NCI-H524 (cell line): Measurements from ENCODE around the gene TNS3.
A peak's percentile ranks its signal among the peaks of the same experiment; 100 is the strongest.
"Not testable (repeated sequence)": the region's sequence is repeated elsewhere in the genome, so short reads cannot be mapped to it uniquely, and the experiment has no call there.

ENCODE experiments used
- DNase-seq, 2 experiments: peaks; one replicate each; lab custom pipeline; 2025; lab: John Stamatoyannopoulos, UW

The TNS3 gene

DNA sequence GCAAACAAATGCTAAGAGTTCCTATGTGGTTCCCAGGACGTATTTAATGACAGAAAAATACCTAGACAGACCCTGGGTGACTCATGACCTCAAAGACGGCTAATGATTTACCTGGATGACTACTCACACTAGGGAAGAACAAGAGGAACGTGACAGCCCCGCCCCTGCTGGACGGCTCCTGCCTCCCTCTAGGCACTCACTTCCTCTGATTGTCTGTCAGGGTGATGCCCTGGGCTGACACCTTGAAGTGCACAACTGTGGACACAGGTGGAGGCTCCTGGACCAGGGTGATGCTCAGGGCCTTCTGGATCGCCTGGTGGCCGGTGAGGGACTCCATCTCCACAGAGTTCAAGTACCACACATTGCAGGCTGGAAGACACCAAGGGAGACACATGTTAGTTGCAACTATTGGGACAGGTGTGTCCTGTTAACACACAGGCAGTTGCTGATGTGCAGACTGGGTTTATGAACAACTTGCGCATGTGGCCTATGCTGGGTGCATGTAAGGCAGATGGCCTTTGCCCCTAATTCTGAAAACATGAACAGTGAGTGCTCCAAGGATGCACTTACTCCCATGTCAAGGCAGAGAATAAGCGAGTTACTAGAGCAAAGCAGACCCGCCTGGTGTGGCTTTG is 298.3 kb downstream of the TNS3 start:
- DNase-seq = no peak

GRCh38 chr7:47282790-47283496 is 299.0 kb downstream of the TNS3 start:
- no peak for DNase-seq

GRCh38 chr7:47281966-47282643 is 299.8 kb downstream of the TNS3 start:
- DNase-seq = no peak

- no peak for DNase-seq
Observed at GRCh38 chr7:47281161-47281560, 300.8 kb downstream of the TNS3 start.

DNA sequence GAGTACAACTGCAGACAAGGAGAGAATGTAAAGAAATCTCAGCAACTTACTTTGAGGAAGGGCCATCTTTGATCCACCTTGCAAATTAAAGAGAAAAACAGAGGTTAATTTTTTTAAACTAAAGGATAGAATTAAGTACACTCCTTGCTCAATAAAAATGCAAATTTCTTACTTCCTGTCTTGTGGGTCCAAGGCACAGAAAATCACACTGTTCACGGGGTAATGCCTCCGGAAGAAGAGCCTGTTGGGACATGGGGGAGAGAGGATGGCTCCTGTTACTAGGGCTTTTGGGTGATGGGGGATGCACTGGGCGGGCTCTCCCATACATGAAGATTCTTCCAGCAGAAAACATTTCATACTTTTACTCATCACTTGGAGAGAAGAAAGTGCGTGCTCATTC is 301.8 kb downstream of the TNS3 start:
- DNase-seq = no peak

- no peak for DNase-seq
Observed at GRCh38 chr7:47278043-47278442, 303.9 kb downstream of the TNS3 start.

GRCh38 chr7:47277321-47277781 is 304.6 kb downstream of the TNS3 start:
- no peak for DNase-seq

DNA sequence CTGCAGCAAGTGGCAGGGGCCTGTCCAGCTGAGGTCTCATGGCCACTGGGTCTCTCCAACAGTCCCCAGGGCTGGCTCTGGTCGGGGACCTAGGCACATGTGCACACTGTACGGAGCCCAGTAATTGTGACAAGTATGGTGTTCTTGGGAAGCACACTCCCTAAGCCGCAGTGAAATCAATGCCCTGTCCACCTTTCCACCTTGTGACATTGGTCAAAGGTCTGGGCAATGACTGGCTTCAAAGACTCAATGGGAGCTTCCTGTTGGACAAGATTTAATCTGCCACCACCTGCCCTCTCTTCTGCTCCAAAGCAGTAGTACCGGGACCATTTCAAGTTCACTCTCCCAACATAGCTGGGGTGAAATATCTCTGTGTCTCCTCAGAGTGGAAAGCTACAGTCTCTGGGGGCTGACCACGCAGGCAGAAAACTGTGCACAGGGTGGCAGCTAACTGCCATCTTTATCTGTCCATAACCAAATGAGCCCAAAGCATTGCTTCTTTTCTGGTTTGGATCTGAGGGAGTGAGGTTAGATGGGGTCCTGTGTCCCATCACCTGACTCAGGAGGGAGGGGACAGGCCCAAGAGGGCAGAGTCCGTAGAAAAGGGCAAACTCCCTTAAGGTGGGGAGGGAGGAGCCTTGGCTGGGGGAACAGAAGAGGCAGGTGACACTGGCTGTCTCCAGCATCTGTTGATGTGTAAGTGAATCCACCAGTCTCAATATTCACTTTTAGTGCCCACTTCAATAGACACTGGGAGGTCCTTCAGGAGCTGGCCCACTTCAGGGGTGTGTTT is 307.7 kb downstream of the TNS3 start:
- no peak for DNase-seq

- no peak for DNase-seq
Observed at GRCh38 chr7:47273088-47273487, 308.8 kb downstream of the TNS3 start.

DNA sequence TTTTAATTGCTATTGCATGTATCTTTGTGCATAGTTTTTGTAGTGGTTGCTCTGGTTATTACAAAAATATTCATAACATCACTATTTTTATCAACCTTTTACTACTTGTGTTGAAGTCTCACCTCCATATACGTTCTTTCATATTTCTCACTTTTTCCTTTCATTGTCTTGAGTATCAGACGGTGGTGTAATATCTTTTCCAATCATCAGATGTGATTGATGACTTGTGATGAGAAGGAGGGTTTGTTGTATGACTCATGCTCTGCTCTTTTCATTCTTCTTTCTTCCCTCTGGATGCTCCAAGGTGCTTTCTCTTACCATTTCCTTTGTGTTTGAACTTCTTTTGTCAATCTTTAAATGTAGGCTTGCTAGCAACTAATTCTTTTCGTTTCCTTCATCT is 310.2 kb downstream of the TNS3 start:
- no peak for DNase-seq

DNA sequence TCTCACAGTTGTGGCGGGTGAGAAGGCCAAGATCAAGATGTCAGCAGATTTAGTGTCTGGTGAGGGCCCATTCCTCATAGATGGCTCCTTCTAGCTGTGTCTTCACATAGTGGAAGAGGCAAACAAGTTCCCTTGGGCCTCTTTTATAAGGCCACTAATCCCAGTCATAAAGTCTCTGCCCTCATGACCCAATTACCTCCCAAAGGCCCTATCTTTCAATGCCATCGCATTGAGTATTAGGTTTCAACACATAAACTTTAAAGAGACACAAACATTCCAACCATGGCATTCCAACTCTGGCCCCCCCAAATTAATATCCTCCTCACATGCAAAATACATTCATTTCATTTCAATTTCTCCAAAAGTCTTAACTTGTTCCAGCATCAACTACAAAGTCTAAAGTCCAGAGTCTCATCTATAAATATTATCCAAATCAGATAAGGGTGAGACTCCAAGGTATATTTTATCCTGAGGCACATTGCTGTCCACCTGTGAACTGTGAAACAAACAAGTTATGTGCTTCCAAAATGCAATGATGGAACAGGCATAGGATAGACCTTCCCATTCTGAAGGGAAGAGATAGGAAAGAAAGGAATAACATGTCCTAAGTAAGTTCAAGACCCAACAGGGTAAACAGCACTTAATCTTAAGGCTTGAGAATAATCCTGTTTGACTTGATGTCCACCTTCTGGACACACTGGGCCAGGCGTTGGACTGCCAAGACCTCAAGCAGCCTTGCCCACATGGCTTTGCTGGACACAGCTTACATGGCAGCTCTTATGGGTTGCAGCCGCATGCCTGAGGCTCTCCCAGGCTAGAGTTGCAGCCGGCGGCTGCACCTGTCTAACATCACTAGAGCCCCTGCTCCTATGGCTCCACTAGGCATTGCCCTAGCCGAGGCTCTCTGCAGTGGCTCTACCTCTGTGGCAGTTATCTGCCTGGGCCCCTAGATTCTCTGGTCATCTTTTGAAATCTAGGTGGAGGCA is 312.8 kb downstream of the TNS3 start:
- DNase-seq = no peak

DNA sequence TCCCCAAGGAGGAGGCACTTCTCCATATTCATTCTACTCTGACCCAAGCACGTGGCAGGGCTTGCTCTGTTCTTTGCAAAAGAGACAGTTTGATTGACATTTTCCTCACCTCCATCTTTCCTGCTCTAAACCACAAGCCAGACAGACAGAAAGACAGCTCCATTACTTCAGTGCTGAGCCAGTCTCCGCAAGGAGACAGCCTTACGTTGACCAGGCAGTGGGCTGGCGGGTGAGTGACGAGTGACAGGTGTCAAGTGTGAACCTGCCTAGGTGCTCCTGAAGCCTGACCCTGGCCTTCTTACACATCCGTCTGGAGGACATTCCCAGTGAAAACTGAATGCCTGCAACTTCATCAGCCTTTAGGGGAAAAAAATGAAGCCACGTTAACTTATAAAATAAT is 314.6 kb downstream of the TNS3 start:
- no peak for DNase-seq

DNA sequence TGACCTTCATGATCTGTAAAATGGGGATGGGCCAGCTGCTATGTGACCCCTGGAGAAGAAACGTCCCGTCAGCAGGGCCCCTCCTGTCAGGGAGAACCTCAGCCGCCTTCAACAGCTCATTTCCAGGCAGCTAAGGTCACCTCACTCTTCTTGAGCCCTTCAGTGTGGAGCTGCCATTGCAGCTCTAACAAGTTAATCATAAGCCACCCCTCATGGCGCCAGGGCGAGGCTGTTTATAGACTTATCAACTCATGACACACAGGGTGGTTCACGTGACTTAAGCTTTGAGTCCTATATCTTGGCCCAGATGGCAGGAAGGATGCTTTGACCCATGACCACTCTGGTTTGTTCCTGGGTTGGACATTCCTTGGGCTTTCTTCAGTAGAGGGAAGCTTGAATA is 315.1 kb downstream of the TNS3 start:
- no peak for DNase-seq

GRCh38 chr7:47266131-47266706 is 315.7 kb downstream of the TNS3 start:
- DNase-seq = peak; percentile 6 to 58

GRCh38 chr7:47265621-47266020 is 316.3 kb downstream of the TNS3 start:
- DNase-seq = no peak

DNA sequence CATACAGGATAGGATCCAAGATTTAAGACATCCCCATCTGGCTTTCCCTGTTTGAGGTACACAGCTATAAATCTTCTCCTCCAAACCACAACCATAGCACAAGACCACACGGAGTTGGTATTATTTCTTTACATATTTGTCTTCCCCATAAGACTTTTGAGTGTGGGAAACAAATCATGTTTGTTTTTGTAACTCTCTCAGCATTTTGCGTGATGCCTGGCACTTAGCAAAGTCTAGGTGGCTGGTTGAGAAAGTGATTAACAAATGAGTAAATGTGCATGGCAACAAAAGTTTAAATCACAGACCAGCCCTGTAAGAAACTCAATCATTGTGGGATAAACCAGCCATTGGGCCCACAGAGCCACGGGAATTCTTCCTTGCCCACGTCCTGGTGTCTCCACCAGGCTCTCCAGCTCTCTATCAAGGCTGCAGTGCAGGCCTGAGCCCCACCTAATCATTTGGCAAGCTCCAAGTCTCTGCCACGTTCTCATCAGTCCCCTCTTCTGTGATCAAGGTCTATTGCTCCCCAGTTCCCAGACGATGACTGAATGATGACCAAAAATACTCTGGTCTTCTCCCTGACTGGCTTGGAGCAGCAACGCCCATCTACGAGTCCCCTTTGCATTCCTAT is 317.8 kb downstream of the TNS3 start:
- no peak for DNase-seq

- DNase-seq = no peak
Observed at GRCh38 chr7:47262881-47263280, 319.0 kb downstream of the TNS3 start.

GRCh38 chr7:47262160-47262559 is 319.8 kb downstream of the TNS3 start:
- DNase-seq = not testable (repeated sequence)

DNA sequence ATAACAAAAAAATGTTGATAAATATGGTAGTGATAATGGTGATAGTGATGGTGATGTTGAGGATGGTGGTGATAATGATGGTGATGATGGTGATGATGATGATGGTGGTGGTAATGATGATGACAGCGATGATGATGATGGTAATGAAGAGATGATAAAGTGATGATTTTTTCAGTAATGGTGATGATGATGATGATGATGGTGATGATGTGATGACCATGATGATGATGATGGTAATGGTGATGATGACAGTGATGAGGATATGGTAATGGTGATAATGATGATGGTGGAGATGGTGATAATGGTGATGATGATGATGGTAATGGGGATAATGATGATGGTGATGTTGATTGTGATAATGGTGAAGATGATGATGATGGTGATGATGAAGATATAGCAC is 321.6 kb downstream of the TNS3 start:
- no peak for DNase-seq

DNA sequence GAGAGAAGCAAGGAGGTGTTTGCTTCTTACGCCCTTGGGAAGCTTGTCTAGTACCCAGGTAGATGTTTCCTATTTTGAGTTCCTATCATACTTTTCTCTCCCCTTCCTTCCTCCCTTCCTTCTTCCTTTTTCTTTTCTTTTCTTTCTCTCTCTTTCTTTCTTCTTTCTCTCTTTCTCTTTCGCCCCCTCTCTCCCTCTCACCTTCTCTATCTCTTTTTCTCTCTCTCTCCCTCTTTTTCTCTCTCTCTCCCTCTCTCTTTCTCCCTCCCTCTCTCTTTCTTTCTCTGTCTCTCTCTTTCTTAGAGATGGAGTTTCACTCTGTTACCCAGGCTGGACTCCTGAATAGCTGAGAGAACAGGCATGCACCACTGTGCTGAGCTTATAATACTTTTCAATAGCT is 322.2 kb downstream of the TNS3 start:
- no peak for DNase-seq
